GM18868 (cell line): Measurements from ENCODE around the gene MEGF10.
A peak's percentile ranks its signal among the peaks of the same experiment; 100 is the strongest.

ENCODE experiments used
- ATAC-seq: cut with Tn5 transposase; IDR thresholded peaks from one replicate; pipeline ENCODE4 v1.9.1; 2021; ENCODE audit warnings: mild to moderate bottlenecking, moderate library complexity; ENCODE audit not compliant: unreplicated experiment

MEGF10 gene

DNA sequence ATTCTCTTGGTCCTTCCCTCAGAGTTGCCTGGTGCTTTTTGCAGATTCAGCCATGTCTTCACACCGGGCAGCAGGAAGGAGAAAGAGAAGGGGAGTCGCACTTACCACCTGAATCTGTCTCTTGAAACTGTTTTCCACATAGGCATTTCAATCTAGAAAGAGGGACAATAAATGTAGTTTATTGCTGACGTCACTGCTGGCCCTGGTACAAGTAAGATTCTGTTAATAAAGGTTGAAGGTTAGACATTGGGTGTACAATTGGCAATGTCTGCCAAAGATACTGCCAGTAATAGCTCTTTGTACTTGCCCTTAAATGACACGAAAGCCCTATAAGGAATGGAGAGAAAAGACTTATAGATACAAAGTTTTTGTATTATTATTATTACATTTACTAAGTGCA is 72.8 kb downstream of the MEGF10 start:
- ATAC-seq = no peak

DNA sequence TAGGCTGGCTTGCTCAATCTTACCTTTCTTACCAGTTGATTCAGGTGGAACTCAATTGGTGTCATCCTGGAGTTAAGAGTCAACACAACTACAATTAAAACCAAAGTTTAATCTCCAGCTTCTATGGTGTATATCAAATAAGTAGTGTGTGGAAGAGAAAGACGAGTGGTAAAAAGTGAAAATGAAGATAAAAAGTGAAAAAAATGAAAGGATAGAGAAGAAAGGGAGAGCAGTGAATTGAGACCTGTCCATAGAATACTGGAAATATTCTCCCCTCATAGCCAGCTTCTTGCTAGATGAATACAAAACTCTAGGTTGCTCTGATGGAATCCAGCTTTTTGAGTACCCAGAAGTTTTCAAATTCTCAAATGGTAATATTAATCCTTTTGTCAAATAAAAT is 76.4 kb downstream of the MEGF10 start:
- ATAC-seq = no peak

DNA sequence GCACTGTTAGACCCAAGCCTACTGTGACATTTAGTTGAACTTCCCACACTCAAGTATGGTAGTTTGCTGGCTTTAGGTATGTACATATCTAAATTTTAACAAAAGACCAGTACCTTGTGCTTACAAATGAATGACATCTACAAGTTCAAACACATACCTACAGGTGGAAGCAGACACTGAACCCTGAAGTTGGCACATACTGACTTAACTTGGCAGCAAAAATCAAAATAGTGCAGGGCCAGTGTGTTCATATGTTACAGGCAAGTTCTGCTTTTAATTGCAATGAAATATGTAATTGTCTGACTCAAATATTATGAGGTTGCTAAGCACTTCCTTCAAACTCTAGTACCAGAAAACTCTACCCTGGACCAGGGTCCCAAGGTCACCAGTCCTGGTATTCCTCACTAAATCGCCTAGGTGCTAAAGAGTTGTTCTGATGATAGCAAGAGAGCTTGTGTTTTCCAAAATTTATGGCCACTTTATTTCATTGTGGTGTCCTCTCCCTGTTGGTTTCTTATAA is 77.4 kb downstream of the MEGF10 start:
- no peak for ATAC-seq

DNA sequence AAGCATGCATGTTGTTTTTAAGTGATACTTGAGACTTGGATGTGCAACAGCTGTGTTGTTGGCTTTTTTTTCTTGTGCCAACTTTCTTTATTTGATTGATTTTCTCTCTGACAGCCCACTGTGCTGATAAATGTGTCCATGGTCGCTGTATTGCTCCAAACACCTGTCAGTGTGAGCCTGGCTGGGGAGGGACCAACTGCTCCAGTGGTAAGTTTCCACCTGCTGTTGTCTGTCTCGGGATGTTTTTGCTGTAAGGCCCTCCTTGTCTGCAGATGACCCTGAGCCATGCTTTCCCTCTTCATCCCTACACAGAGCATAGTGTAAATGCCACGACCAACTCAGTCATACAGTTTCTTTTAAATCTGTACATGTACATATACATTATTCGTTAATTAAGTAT is 79.2 kb downstream of the MEGF10 start:
- no peak for ATAC-seq

DNA sequence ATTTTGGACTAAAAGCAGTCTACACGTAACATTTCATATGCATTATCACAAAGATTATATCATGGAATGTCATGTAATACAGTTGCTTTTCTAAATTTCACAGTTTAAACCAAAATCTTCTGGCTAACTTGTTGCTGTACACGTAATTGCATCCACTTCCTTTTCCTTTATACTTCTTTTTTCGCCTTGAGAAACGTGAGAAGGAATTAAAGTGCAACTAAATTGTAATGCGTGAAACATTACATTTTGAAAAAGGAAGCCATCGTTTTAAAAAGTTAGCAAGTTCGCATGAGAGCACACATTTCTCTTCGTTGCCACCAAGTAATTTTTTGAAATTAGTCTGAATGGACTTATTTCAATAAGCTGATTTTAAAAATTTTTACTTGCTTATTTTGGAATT is 80.0 kb downstream of the MEGF10 start:
- no peak for ATAC-seq

DNA sequence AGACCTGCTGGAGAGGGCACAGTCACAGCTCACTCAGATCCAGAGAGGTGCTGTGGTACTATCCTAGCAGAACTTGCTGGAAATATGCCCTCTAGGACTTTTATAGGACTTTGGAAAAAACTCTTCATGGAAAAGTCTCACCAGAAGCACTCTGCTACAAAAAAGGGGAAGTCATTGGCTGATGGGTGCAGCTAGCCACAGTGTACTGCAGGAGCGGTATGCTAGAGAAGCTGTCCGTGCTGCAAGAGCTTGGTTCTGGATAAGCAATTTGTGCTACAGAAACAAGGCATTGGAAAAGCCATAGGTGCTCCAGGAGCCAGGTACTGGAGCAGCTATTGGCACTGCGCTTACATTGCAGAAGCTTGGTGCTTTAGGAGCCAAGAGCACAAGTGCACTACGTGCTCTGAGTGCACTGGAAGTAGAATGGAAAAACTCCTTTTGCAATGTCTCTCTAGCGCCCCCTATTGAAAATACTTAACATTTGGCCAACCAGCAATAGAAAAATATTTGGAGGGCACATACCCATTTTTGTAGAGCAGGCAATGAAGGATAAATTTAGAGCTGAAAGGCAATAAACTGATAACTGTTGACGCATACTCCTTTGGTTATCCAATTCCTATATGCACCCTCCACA is 83.4 kb downstream of the MEGF10 start:
- ATAC-seq = no peak

DNA sequence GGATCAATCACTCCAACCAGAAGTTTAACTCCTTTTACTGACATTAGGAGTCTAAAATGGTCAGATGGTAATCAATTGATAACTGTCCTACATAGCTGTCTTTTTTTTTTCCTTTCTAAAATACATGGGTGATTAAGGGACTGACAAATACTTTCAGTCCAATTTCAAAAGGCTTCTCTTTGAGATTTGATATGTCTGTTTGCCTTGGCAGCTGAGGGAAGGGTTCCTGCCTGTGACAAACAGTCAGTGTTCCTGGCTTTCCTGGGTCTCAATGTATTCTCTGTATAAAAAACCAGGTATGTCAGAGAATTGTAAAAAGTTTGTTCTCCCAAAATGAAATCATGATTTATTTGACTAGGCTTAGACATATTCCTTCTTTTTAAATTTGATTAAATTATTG is 84.5 kb downstream of the MEGF10 start:
- no peak for ATAC-seq

DNA sequence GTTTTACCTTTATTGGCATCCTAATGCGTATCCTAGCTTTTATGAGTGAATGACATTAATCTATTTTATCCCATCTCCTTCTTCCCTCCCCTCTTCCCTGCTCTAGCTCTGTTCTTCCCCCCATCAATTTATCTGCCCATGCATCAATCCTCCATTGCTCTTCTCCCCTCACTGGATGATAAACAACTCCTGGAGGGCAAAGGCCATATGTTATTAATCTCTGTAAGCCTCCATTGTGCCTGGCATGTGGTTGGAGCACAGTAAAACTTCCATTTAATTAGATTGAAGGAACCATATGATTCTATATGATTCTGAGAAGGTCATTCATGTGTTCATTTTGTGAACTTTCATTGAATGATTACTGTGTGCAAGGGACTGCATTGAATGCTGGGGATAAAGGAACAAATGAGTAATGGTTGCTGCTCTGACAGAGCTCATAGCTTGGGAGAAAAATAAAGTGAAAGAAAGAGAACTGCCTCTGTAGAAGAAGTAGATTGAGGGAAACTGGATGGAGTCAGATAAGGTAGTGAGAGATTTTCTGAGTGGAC is 85.0 kb downstream of the MEGF10 start:
- no peak for ATAC-seq

DNA sequence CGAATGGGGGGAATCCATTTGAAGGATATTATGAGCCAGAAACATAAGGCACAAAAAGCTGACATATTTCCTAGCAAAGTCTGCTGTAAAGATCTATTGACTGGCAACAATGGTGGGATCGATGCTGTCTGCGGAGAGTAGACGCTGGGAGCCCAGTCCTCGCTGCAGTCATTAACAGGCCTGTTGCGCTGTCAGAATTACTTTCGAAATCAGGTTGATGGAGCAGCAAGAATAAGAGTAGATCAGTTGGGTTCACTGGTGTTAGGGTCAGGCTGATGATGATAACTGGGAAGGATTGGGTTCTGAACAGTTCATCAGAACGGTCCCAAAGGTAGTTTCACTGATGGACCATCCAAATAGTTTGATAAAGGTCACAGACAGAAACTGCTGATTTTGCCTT is 87.1 kb downstream of the MEGF10 start:
- ATAC-seq = no peak

DNA sequence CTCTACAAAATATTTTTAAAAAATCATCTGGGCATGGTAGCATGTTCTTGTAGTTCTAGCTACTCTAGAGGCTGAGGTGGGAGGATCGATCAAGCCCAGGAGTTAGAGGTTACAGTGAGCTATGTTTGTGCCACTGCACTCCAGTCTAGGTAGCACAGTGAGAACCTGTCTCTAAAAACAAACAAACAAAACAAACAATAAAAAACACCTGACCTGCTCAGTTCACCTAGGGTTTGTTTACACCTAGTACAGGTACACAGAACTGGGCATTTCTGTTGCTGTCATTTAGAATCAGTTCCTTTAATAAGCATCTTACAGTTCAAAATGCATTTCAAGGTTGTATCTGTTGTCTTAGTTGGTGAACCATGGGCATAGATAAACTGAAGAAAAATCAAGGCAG is 95.3 kb downstream of the MEGF10 start:
- no peak for ATAC-seq

DNA sequence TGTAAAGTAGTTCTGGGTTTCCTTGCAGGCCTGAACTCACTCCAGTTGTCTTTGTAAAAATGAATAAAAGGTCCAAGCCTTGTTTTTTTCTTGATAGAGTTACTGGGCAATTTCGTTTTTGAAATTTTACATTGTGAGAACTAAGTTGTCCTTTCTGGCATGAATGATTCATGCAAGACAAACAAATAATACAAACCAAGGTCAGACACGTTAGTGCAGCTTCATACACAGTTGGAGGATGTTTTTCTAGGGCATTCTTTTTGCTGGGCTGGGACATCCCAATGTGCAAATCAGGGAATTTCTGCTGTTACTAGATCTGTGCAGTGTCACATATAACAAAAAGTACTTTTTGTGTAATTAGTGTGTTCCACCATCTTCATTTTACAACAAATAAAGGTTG is 96.0 kb downstream of the MEGF10 start:
- no peak for ATAC-seq

DNA sequence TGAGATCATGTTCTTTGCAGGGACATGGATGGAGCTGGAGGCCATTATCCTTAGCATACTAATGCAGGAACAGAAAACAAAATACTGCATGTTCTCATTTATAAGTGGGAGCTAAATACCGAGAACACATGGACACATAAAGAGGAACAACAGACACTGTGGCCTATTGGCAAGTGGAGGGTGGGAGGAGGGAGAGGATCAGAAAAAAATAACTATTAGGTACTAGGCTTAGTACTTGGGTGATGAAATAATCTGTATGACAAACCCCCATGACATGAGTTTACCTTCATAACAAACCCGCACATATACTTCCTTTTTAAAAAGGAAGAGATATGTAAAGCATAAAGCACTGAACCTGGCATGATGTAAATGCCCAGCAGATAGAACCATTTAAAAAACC is 99.0 kb downstream of the MEGF10 start:
- no peak for ATAC-seq

DNA sequence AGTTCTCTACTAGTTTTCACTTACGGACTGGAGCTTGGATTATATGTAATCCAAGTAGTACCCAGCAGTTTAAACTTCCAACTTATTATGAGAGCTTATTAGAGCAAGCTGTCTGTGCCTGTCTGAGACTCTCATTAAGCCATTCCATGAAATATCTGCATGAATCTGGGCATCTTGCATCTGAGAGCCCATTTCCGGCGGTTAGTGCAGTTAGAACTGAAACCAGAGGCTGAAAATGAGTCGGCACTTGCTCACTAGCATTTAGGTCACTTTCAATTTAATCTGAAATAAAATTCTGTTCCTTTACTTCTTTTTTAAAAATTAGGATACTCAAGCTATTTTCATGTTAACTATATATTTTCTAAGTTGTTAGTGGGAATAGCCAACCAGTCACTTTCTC is 102.2 kb downstream of the MEGF10 start:
- no peak for ATAC-seq

DNA sequence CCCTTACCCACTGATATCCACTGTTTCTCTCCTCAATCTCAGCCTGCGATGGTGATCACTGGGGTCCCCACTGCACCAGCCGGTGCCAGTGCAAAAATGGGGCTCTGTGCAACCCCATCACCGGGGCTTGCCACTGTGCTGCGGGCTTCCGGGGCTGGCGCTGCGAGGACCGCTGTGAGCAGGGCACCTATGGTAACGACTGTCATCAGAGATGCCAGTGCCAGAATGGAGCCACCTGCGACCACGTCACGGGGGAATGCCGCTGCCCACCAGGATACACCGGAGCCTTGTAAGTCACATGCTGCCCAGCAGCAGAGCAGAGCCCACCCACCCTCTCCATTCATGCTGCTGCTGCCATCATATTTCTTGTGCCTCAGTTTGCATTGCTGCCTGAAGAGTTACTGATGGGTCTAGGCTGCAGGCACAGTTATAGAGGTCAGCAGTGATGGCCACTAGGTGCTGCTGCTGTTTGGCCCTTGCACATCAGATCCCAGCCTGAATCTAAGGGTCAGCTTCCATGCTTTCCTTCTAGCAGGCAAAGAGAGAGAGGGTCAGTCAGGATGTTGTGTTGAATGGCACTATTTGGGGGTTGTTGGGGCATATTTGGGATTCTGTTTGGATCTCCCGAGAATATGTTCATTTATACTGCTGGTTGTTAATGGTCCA is 106.0 kb downstream of the MEGF10 start:
- ATAC-seq = no peak

DNA sequence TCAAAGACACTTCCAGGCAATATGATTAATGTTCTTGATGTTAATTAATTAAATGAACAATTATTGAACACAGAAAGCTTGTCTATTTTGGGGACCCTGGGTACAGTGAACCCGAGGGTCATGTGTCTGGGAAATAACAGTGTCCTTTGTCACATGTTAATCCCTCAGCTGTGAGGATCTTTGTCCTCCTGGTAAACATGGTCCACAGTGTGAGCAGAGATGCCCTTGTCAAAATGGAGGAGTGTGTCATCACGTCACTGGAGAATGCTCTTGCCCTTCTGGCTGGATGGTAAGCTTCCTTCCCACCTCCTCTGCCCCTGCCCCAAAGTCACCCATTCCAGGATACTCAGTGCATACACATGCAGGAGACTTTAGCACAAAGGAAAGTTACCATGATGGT is 107.9 kb downstream of the MEGF10 start:
- ATAC-seq = no peak

DNA sequence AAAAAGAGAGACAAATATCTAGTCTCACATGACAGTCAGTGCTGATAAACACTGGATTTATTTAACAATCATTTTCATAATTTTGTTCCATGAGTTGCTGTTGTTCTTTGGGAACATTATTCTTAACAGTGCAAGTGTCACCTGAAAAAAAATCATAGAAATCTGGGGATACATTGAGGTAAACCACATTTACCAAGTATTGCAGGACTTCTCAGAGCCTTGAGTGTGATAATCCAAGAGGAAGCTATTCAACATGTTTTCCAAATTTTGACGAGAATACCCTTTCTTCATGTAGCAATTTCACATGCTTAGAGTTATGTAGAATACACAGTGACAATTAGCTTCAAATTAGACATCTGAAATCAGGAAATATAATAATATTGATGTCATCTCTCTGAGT is 108.5 kb downstream of the MEGF10 start:
- no peak for ATAC-seq

DNA sequence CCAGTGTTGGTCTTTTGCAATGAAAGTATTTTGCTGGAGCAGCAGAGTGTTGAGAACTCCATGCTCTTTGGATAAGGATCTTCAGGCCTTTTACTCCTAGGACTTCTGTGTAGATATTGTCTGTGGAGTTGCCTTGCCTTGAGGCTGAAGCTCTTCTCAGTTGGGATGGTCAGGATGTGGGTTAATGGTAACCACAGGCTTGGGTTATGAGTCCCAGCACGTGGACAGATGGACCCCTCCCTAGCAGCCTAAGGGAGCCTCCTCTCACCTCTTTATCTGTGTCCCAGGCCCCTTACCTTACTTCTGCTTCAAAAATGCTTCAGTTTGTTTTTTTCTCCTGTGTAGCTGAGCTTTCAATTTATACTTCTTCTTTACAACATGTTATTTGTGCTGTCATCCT is 109.9 kb downstream of the MEGF10 start:
- ATAC-seq = peak; percentile 42

DNA sequence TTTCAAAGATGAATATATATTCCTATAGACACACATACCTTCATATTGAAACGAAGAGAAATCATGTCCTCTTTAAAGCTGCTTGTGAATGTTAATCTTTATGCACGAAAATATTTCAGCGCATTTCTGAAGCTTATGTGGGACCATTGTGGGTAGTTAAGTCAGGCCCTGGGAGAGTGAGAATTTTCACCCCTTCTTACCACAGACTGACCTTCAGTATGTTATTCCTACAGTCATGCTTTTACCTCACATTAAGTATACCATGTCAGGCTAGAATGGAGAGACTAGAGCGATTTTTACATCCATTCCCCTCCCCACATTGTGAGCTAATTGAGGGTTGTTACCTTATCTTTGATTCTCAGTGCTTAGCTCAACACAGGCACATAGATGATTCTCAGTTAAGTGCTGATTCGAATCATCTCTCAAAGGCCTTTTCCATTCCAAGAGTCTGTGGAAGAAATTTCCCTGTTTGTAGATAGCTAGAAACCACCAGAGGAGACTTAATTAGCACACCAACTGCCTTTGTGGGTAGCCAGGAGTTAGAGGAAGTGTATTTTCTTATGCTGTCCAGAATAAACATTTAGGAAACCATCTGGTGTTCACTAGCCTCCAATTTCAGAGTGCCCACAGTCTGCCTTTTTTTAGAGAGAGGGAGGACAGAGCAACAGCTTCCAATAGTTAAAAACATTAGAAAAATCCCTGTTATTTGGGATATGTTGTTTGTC is 110.5 kb downstream of the MEGF10 start:
- ATAC-seq = no peak

DNA sequence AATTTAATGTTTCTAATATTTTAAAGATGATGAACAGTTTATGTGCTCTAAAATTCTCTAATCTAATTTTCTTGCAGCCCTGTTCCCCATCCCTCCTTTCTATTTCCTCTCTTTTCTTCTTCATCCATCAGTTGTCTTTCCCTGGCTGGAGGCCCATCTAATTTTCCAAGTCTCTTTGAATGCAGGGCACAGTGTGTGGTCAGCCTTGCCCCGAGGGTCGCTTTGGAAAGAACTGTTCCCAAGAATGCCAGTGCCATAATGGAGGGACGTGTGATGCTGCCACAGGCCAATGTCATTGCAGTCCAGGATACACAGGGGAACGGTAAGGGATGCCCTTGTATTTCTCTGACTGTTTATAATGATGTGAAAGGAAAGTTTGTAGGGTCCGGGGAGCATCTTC is 111.8 kb downstream of the MEGF10 start:
- no peak for ATAC-seq

DNA sequence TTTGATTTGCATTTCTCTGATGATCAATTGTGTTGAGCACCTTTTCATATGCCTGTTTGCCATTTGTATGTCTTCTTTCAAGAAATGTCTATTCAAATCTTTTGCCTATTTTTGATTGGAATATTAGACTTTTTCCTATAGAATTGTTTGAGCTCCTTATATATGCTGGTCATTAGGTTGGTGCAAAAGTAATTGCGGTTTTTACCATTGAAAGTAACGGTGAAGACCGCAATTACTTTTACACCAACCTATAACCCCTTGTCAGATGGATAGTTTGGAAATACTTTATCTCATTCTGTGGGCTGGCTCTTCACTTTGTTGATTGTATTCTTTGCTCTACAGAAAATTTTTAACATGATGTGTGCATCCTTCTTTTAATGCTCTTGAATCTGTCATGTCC is 113.6 kb downstream of the MEGF10 start:
- ATAC-seq = no peak

DNA sequence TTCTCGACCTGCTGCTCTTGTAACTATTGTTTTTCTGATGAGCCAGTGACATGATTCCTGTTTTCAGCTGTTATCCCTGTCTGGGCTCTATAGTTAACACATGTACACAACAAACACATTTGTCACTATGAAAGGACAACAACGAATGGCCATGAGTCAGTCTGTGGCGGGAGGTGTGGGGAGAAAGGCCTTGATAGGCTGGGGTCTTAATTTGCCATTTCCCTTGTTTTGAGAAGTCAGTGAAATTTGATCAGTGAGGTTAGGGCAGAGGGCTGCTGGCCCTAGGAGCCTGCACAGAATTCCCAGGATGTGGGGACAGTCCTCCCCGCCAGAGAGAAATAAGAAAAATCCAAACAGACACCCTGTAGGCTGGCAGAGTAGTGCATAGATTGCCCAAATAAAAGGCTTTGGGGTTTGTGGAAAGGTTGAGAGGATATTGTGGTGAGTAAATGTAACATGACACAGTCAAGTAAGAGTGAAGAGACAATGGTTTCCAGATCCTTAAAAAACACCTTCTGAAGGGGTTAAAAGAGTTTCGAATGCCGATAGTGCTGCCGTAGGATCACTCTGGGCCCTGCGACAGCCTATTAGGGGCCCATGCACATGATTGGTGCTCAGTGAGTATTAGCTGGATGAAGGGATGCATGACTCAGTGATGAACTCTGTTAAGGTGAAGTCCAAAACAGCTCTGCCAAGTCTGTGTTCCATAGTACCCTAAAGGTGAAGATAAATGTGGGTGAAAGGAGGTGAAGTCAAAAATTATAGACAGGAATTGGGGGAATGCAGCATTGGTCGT is 115.9 kb downstream of the MEGF10 start:
- ATAC-seq = no peak
